ENCODE measurements around the gene TNFRSF19. TPM values are rescaled to one million over a fixed set of nuclear protein-coding genes. Genes with fewer than 3 reads are reported as not detected.

The TNFRSF19 gene
- total RNA-seq, 1 experiment from 2014 or later, result 63.4 TPM

DNA sequence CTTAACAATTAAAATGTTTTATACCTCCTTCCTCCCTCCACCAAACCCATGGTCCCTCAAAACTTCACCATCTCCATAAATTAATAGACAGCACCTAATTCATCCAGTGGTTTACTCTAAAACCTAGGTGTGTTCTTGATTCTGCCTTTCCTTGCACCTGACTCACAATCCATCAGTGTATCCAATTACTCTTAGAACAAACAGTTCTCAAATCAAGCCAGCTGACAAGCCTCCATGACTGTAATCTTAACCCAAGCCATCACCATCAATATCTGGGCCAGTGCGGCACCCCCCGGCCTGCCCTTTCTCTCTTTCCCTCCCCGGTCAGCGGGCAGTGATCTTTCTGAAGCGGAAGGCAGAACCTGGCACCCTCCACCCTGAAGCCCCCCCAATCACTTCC is 75.6 kb downstream of the TNFRSF19 start:
- no peak for DNase-seq
- H3K9me3 Mint-ChIP-seq (ENCODE audit: unreplicated experiment), result no peaks in the 10 kb centered on the region
- no peaks in the 10 kb centered on the region for H3K27me3 ChIP-seq (replicated peaks; ENCODE audit: control insufficient read depth, insufficient read depth, low read length)
- ChIA-PET POLR2A (no interaction called here), CTCF (no interaction called here)
- H3K36me3 ChIP-seq (ENCODE audit: control insufficient read depth, insufficient read depth, low read length), result no peaks in the 10 kb centered on the region
- H3K36me3 Mint-ChIP-seq (ENCODE audit: insufficient read depth, unreplicated experiment), result peaks cover 30% of the 10 kb centered on the region
- H3K4me1 ChIP-seq, result no peaks in the 10 kb centered on the region
- no peaks in the 10 kb centered on the region for H3K27me3 Mint-ChIP-seq (ENCODE audit: insufficient read depth, unreplicated experiment)
- H3K4me1 Mint-ChIP-seq (ENCODE audit: low read depth, unreplicated experiment), result peaks cover 8% of the 10 kb centered on the region
- no peak overlapping the region for H3K4me3 ChIP-seq (ENCODE audit: low read depth, low read length)
- no TSS peak for BruUV-seq (replicated peaks)
- no peak for TF ChIP-seq CTCF (IDR thresholded peaks at IDR 0.05; ENCODE audit: insufficient read depth in 1 of 2, low read depth in 1 of 2, low read length in 1 of 2, severe bottlenecking in 1 of 2, unreplicated experiment in 1 of 2)
- intact Hi-C loops (cut with micrococcal nuclease; ENCODE audit: unreplicated experiment), result no loop called here
- H3K27ac Mint-ChIP-seq (ENCODE audit: unreplicated experiment), result no peak overlapping the region
- no peaks in the 10 kb centered on the region; the same call in 1 of the 2 replicates for H3K9me3 ChIP-seq
- H3K4me3 Mint-ChIP-seq (ENCODE audit: unreplicated experiment), result no peak overlapping the region

- ChIA-PET CTCF (interaction anchor here (0.7 to 0.9 kb wide), 2 partner anchors 80 to 251 kb away, joined by 3 to 5 read pairs; no protein-coding TSS in a partner anchor), POLR2A (interaction anchor here (0.7 kb wide), 1 partner anchor 144 kb away, joined by 8 read pairs; no protein-coding TSS in a partner anchor)
- no TSS peak for BruUV-seq (replicated peaks)
- peaks cover 30% of the 10 kb centered on the region for H3K4me1 ChIP-seq
- H3K9me3 ChIP-seq, result no peaks in the 10 kb centered on the region
- H3K36me3 Mint-ChIP-seq (ENCODE audit: insufficient read depth, unreplicated experiment), result peaks cover 21% of the 10 kb centered on the region
- H3K27ac Mint-ChIP-seq (ENCODE audit: unreplicated experiment), result no peak overlapping the region
- H3K4me1 Mint-ChIP-seq (ENCODE audit: low read depth, unreplicated experiment), result peaks cover 30% of the 10 kb centered on the region
- H3K27me3 ChIP-seq (replicated peaks; ENCODE audit: control insufficient read depth, insufficient read depth, low read length), result no peaks in the 10 kb centered on the region
- H3K36me3 ChIP-seq (ENCODE audit: control insufficient read depth, insufficient read depth, low read length), result no peaks in the 10 kb centered on the region
- H3K27me3 Mint-ChIP-seq (ENCODE audit: insufficient read depth, unreplicated experiment), result no peaks in the 10 kb centered on the region
- no peak overlapping the region for H3K4me3 ChIP-seq (ENCODE audit: low read depth, low read length)
- DNase-seq, result no peak
- no peak for TF ChIP-seq CTCF (IDR thresholded peaks at IDR 0.05; ENCODE audit: insufficient read depth in 1 of 2, low read depth in 1 of 2, low read length in 1 of 2, severe bottlenecking in 1 of 2, unreplicated experiment in 1 of 2)
- intact Hi-C loops (cut with micrococcal nuclease; ENCODE audit: unreplicated experiment), result no loop called here
- H3K4me3 Mint-ChIP-seq (ENCODE audit: unreplicated experiment), result no peak overlapping the region
- H3K9me3 Mint-ChIP-seq (ENCODE audit: unreplicated experiment), result no peaks in the 10 kb centered on the region
These were observed 81.2 kb downstream of the TNFRSF19 start for GRCh38 chr13:23651439-23651838.

- H3K9me3 Mint-ChIP-seq (ENCODE audit: unreplicated experiment), result no peaks in the 10 kb centered on the region
- Histone ChIP-seq H3K36me3 (ENCODE audit: control insufficient read depth, insufficient read depth, low read length) (no peaks in the 10 kb centered on the region), H3K9me3 (no peaks in the 10 kb centered on the region), H3K27me3 (replicated peaks; ENCODE audit: control insufficient read depth, insufficient read depth, low read length) (no peaks in the 10 kb centered on the region), H3K4me3 (ENCODE audit: low read depth, low read length) (no peak overlapping the region), H3K4me1 (peaks cover 34% of the 10 kb centered on the region)
- H3K27ac Mint-ChIP-seq (ENCODE audit: unreplicated experiment), result no peak overlapping the region
- H3K36me3 Mint-ChIP-seq (ENCODE audit: insufficient read depth, unreplicated experiment), result peaks cover 19% of the 10 kb centered on the region
- no TSS peak for BruUV-seq (replicated peaks)
- H3K27me3 Mint-ChIP-seq (ENCODE audit: insufficient read depth, unreplicated experiment), result no peaks in the 10 kb centered on the region
- intact Hi-C loops (cut with micrococcal nuclease; ENCODE audit: unreplicated experiment), result no loop called here
- CTCF ChIA-PET, result interaction anchor here (0.7 to 0.9 kb wide), 2 partner anchors 81 to 250 kb away, joined by 3 to 5 read pairs; no protein-coding TSS in a partner anchor
- TF ChIP-seq CTCF (IDR thresholded peaks at IDR 0.05; ENCODE audit: insufficient read depth in 1 of 2, low read depth in 1 of 2, low read length in 1 of 2, severe bottlenecking in 1 of 2, unreplicated experiment in 1 of 2), result no peak
- DNase-seq, result no peak
- POLR2A ChIA-PET, result interaction anchor here (0.7 kb wide), 1 partner anchor 145 kb away, joined by 8 read pairs; no protein-coding TSS in a partner anchor
- peaks cover 35% of the 10 kb centered on the region for H3K4me1 Mint-ChIP-seq (ENCODE audit: low read depth, unreplicated experiment)
- H3K4me3 Mint-ChIP-seq (ENCODE audit: unreplicated experiment), result no peak overlapping the region
These were observed 81.7 kb downstream of the TNFRSF19 start for GRCh38 chr13:23651887-23652286.
